GM18498 (cell line): Measurements from ENCODE around the gene AMER3.

Experiments
- ATAC-seq: cut with Tn5 transposase; IDR thresholded peaks from one replicate; pipeline ENCODE4 v1.9.1; 2021; ENCODE audit warnings: mild to moderate bottlenecking, moderate library complexity; ENCODE audit not compliant: unreplicated experiment

The AMER3 gene

DNA sequence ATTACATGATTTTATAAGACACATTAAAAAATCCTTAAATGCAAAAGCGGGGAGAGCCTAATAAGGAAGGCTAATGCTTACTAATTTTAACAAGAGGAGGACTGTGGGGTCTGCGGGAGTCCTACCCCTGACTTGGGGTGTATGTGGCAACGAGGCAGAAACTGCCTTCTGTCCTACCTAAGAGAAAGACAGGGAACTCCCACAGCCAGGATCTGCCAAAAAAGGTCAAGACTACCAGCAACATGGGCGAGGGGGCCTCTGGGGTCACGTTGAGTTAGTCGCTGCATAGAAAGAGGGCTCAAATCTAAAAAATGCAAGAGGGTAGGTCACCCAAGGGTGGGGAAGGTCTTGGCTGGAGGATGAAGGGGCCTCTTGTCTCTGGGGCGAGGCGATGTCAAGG, 529 bp upstream of the AMER3 start:
- no peak for ATAC-seq

GRCh38 chr2:130756053-130756873, 923 bp downstream of the AMER3 start:
- peak; percentile 73 for ATAC-seq

DNA sequence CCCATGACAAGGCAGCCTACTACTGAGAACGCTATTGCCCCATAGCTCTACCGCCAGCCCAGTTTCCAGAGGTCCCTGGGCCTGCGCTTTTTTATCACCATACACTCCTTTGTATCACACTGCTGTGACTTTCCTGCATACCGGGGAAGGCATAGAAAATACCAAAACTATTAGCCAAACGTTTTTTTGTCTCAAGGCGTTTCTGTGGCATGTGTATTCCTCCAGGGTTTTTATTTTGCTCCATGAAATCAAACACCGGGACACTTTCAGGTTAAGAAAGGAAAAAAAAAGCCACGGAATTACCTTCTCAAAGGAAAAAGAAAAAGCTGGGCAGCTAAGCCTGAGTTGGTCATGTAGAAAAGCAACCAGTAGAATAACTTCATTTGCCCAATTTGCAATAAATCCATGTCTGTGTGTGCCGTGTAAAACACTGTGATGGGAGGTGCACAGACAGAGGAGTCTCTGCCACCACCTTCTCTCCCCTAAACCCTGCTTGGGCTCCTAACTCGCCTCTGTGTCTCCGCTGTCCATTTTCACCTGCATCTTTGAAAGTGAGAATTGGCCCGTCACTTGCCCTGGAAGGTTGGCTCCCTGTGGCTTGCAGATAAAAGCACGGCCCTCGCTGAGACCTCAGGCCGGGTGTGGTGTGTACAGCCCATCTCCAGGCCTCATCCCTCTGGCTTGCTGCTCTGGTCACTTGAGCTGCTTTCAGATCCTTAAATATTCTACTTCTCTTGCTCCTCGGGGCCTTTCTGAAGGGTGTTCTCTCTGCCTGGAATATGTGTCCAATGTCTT, 1.7 kb downstream of the AMER3 start:
- ATAC-seq = no peak

- ATAC-seq = no peak
Observed at GRCh38 chr2:130759906-130760753, 4.8 kb downstream of the AMER3 start.

GRCh38 chr2:130760754-130761751, 5.7 kb downstream of the AMER3 start:
- no peak for ATAC-seq

GRCh38 chr2:130762031-130762909, 6.9 kb downstream of the AMER3 start:
- no peak for ATAC-seq

GRCh38 chr2:130762910-130763385, 7.6 kb downstream of the AMER3 start:
- no peak for ATAC-seq

GRCh38 chr2:130763405-130763804, 8.1 kb downstream of the AMER3 start:
- no peak for ATAC-seq

GRCh38 chr2:130764035-130764820, 8.9 kb downstream of the AMER3 start:
- no peak for ATAC-seq

GRCh38 chr2:130764821-130765115, 9.4 kb downstream of the AMER3 start:
- ATAC-seq = no peak

DNA sequence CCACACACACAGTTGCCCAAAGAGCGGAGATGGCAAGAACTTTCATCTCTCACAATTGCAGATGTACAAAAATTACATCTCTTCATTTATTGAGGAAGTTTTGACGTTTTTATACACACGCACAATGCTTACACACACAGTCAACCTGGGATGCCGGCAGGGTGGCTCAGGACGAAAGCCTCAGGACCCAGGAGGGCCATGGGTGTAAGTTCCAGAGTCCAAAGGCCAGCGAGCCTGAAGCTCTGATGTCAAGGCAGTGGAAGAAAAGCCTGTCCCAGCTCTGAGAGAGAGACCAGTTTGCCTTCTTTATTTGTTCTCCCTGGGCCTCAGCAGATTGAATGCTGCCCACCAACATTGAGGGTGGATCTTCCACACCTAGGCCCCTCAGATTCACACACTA, 10.1 kb downstream of the AMER3 start:
- no peak for ATAC-seq

GRCh38 chr2:130766037-130766436, 10.7 kb downstream of the AMER3 start:
- ATAC-seq = no peak

DNA sequence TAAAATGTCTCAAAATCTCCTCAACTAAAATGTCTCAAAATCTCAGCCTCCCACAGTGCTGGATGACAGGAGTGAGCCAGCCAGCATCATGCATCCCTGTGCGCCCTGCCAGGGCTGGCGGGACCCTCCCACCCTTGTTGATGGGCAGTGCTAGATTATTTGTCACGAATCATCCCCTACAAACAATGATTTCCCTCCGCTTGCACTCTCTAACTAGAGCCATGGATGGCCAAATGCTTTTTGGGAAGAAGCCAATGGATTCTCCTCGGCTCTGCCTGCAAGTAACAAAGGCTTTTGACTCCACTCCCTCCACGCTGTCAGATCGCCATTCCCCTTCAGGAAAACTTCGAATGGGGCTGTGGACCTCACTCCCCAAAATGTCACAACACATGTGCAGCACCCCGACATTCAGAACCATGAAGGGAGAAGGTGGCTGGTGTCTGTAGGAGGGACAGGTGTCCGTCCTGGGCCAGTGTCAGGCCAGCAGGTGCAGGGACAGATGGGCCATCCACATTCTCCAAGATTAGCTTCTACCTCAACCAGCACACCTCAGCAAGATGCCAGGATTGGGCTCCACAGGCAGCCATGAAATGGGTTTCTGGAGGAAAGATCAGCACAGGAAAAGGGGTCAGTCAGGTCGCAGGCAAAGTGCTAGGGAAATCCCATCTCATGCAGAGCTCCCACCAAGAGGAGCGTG, 11.5 kb downstream of the AMER3 start:
- ATAC-seq = no peak

- no peak for ATAC-seq
Observed at GRCh38 chr2:130767408-130767775, 12.1 kb downstream of the AMER3 start.

DNA sequence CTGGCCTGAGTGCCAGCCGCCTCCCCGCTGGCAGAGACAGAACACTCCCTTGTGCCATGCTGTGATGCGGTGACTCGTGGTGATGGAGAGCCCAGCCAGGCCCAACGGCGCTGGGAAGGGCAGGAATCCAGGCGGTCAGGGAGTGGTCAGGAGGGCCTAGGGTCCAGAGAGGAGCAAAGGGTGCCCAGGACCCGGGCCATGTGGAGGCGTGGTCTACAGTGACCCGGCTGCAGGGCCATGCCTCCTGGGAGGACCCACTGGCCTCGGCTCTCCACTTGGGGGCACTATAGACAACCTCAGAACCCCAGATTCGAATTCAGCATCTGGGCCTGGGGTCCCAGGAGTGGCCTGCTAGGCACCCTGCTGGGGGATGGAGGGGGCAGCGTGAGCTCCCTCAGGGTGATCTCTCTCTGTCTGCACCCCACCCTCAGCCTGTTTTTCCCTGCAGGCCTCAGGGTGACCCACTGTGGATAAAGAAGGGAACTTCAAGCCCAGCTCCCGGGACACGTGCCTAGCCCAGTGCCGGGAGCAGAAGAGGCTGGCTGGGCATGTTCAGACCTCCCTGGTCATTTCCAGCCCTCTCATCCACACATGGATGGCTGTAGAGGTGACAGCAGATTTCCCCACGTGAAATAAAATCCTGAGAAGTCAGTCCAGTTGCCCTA, 13.0 kb downstream of the AMER3 start:
- no peak for ATAC-seq

GRCh38 chr2:130769343-130769907, 14.1 kb downstream of the AMER3 start:
- no peak for ATAC-seq

GRCh38 chr2:130776550-130776949, 21.2 kb downstream of the AMER3 start:
- no peak for ATAC-seq
